H1 (cell line): ENCODE data around the gene ZNF350. TPM values are rescaled to one million over a fixed set of nuclear protein-coding genes. Genes with fewer than 3 reads are reported as not detected.

Experiments
- CTCF ChIA-PET: fragments of 300-600 bp; sonication (Branson Sonifier 250); formaldehyde crosslinking; loops from one replicate; lab custom pipeline; 2021; ENCODE audit not compliant: partially characterized antibody; lab: Charles Lee
- POLR2A ChIA-PET: fragments of 300-600 bp; sonication (Branson Sonifier 250); formaldehyde crosslinking; loops from one replicate; lab custom pipeline; 2021; ENCODE audit warnings: inconsistent platforms; ENCODE audit not compliant: partially characterized antibody; lab: Charles Lee
- DNase-seq, 2 experiments: peaks; one replicate each; pipeline versions ENCODE4 v3.0.0 to v3.0.0-alpha.2; 2010 to 2022; ENCODE audit warnings: low spot score in 2 of 2, low read depth in 1 of 2, mixed read lengths in 1 of 2
- FAIRE-seq: peaks from 2 replicates; lab custom pipeline; 2011; peaks lifted over from hg19 to GRCh38; lab: Jason Lieb, UNC
- H2AFZ ChIP-seq: 2 replicates; pipeline ENCODE4 v1.8.1; 2012; ENCODE audit warnings: low read length, inconsistent platforms
- H2AK5ac ChIP-seq: 2 replicates; pipeline ENCODE4 v1.6.1; 2013; ENCODE audit warnings: low read depth, low read length
- H2BK120ac ChIP-seq: replicated peaks from 2 replicates; pipeline ENCODE3; 2013; ENCODE audit warnings: low read depth, low read length, inconsistent platforms
- H2BK12ac ChIP-seq: 2 replicates; pipeline ENCODE4 v1.6.1; 2013; ENCODE audit warnings: low read depth, low read length
- H2BK15ac ChIP-seq: 2 replicates; pipeline ENCODE4 v1.6.1; 2013; ENCODE audit warnings: low read length
- H2BK20ac ChIP-seq: 2 replicates; pipeline ENCODE4 v1.6.1; 2013; ENCODE audit warnings: low read length
- H2BK5ac ChIP-seq: 2 replicates; pipeline ENCODE4 v1.6.1; 2013; ENCODE audit warnings: low read depth, low read length
- H3K14ac ChIP-seq: 2 replicates; pipeline ENCODE4 v1.6.1; 2013; ENCODE audit warnings: inconsistent platforms; ENCODE audit not compliant: insufficient read length
- H3K18ac ChIP-seq: 2 replicates; pipeline ENCODE4 v1.6.1; 2013; ENCODE audit warnings: low read length; ENCODE audit errors: extremely low read depth
- H3K23ac ChIP-seq: 2 replicates; pipeline ENCODE4 v1.6.1; 2013; ENCODE audit warnings: inconsistent platforms; ENCODE audit not compliant: insufficient read length
- H3K23me2 ChIP-seq: 2 replicates; pipeline ENCODE4 v1.6.1; 2013; ENCODE audit warnings: low read depth, low read length
- H3K27ac ChIP-seq: 2 replicates; pipeline ENCODE4 v1.6.1; 2011; ENCODE audit warnings: low read depth, low read length, inconsistent platforms
- H3K27me3 ChIP-seq, 4 experiments: replicated peaks in 1 of 4; 1 replicate in 1 of 4; 2 replicates in 3 of 4; pipeline versions ENCODE4 v1.6.1 to v1.8.1; 2011 to 2013; ENCODE audit warnings: low read length in 3 of 4, mild to moderate bottlenecking in 3 of 4, inconsistent platforms in 2 of 4, mixed read lengths in 2 of 4, moderate library complexity in 1 of 4; ENCODE audit not compliant: control insufficient read depth in 3 of 4, insufficient read depth in 3 of 4; ENCODE audit errors: extremely low read depth in 1 of 4
- H3K36me3 ChIP-seq, 4 experiments: 2 replicates each; pipeline versions ENCODE4 v1.6.1 to v1.8.1; 2011 to 2013; ENCODE audit warnings: mild to moderate bottlenecking in 4 of 4, low read length in 3 of 4, moderate library complexity in 2 of 4, control low read depth in 1 of 4, inconsistent platforms in 1 of 4; ENCODE audit not compliant: insufficient read depth in 4 of 4, control insufficient read depth in 2 of 4
- H3K4ac ChIP-seq: replicated peaks from 2 replicates; pipeline ENCODE3; 2013; ENCODE audit warnings: low read length, low read depth, mixed read lengths, inconsistent platforms; ENCODE audit not compliant: insufficient read length
- H3K4me1 ChIP-seq, 4 experiments: replicated peaks in 1 of 4; 1 replicate in 1 of 4; 2 replicates in 3 of 4; pipeline versions ENCODE4 v1.6.1 to v1.8.1; 2011 to 2013; ENCODE audit warnings: low read length in 3 of 4, inconsistent platforms in 2 of 4, mixed read lengths in 1 of 4; ENCODE audit not compliant: insufficient read depth in 4 of 4, control insufficient read depth in 3 of 4
- H3K4me2 ChIP-seq, 2 experiments: 2 replicates each; pipeline versions ENCODE4 v1.6.1 to v1.8.1; 2011 to 2013; ENCODE audit warnings: low read depth in 2 of 2, low read length in 2 of 2, control low read depth in 1 of 2, inconsistent platforms in 1 of 2, mild to moderate bottlenecking in 1 of 2; ENCODE audit not compliant: insufficient read depth in 1 of 2
- H3K4me3 ChIP-seq, 4 experiments: fragments of 200-600, 300-600 bp in 1 of 4; sonication (generic), shearing (Covaris generic), sonication (Bioruptor Twin) in 1 of 4; 2 replicates each; pipeline versions ENCODE4 v1.5.1 to v1.8.1; 2011 to 2016; ENCODE audit warnings: low read length in 4 of 4, low read depth in 3 of 4, control low read depth in 2 of 4, inconsistent platforms in 2 of 4, mild to moderate bottlenecking in 2 of 4, mixed read lengths in 1 of 4, moderate library complexity in 1 of 4; ENCODE audit not compliant: insufficient read depth in 2 of 4; ENCODE audit errors: extremely low read depth in 1 of 4
- H3K56ac ChIP-seq: replicated peaks from 2 replicates; pipeline ENCODE3; 2013; ENCODE audit warnings: low read depth, mild to moderate bottlenecking, mixed read lengths, low read length, inconsistent platforms; ENCODE audit not compliant: insufficient read length
- H3K79me1 ChIP-seq: 2 replicates; pipeline ENCODE4 v1.6.1; 2013; ENCODE audit warnings: low read depth, low read length, control low read depth
- H3K79me2 ChIP-seq, 2 experiments: 2 replicates each; pipeline versions ENCODE4 v1.6.1 to v1.8.1; 2012 to 2013; ENCODE audit warnings: low read length in 2 of 2, mild to moderate bottlenecking in 2 of 2, inconsistent platforms in 1 of 2; ENCODE audit not compliant: insufficient read depth in 2 of 2, control insufficient read depth in 1 of 2
- H3K9ac ChIP-seq, 4 experiments: replicated peaks in 1 of 4; 1 replicate in 1 of 4; 2 replicates in 3 of 4; pipeline versions ENCODE4 v1.6.1 to v1.8.1; 2011 to 2013; ENCODE audit warnings: low read depth in 3 of 4, low read length in 3 of 4, control low read depth in 2 of 4, mild to moderate bottlenecking in 2 of 4, moderate library complexity in 2 of 4, inconsistent platforms in 1 of 4; ENCODE audit errors: extremely low read depth in 1 of 4
- H3K9me3 ChIP-seq, 2 experiments: 2 replicates each; pipeline versions ENCODE4 v1.6.1 to v1.8.1; 2012 to 2013; ENCODE audit warnings: mild to moderate bottlenecking in 2 of 2, moderate library complexity in 2 of 2, control low read depth in 1 of 2, inconsistent platforms in 1 of 2, low read depth in 1 of 2, low read length in 1 of 2, mixed read lengths in 1 of 2; ENCODE audit not compliant: insufficient read depth in 2 of 2
- H4K20me1 ChIP-seq, 2 experiments: replicated peaks in 1 of 2; 2 replicates each; pipeline versions ENCODE3 to v1.8.1; 2011 to 2013; ENCODE audit warnings: inconsistent platforms in 2 of 2, low read length in 2 of 2, mild to moderate bottlenecking in 1 of 2; ENCODE audit not compliant: insufficient read depth in 2 of 2, control insufficient read depth in 1 of 2
- H4K5ac ChIP-seq: 2 replicates; pipeline ENCODE4 v1.6.1; 2013; ENCODE audit warnings: low read length, low read depth, mixed read lengths, inconsistent platforms; ENCODE audit not compliant: insufficient read length
- H4K8ac ChIP-seq: 2 replicates; pipeline ENCODE4 v1.8.0; 2013; ENCODE audit warnings: mild to moderate bottlenecking, moderate library complexity, low read length, inconsistent platforms; ENCODE audit not compliant: insufficient read depth; ENCODE audit errors: extremely low read depth
- H4K91ac ChIP-seq: replicated peaks from 2 replicates; pipeline ENCODE3; 2013; ENCODE audit warnings: low read length, mixed read lengths, inconsistent platforms; ENCODE audit not compliant: insufficient read length
- ATF2 ChIP-seq: IDR thresholded peaks from 2 replicates; pipeline ENCODE4 v1.6.1; 2012; ENCODE audit warnings: low read length, inconsistent platforms
- CEBPB ChIP-seq: IDR thresholded peaks from 2 replicates; pipeline ENCODE4 v1.6.1; 2012; ENCODE audit warnings: low read depth, low read length
- GABPA ChIP-seq: IDR thresholded peaks from 2 replicates; pipeline ENCODE4 v1.6.1; 2011; ENCODE audit warnings: mild to moderate bottlenecking, low read length, moderate library complexity, borderline replicate concordance; ENCODE audit not compliant: insufficient read depth
- HDAC2 ChIP-seq, 2 experiments: fragments of 300-600 bp in 1 of 2; sonication (generic) in 1 of 2; IDR thresholded peaks; 2 replicates each; pipeline ENCODE4 v1.6.1; 2011 to 2012; ENCODE audit warnings: low read depth in 2 of 2, low read length in 2 of 2, mild to moderate bottlenecking in 2 of 2, moderate library complexity in 2 of 2, borderline replicate concordance in 1 of 2, inconsistent platforms in 1 of 2
- HDAC6 ChIP-seq: IDR thresholded peaks from one replicate; pipeline ENCODE4 v1.7.1; 2012; ENCODE audit warnings: low read depth, mild to moderate bottlenecking, inconsistent platforms, low read length, moderate library complexity
- MAFK ChIP-seq: IDR thresholded peaks from 2 replicates; pipeline ENCODE4 v1.6.1; 2012; ENCODE audit warnings: low read depth, mild to moderate bottlenecking, improper control_type of control experiment, low read length
- MAX ChIP-seq: IDR thresholded peaks from 2 replicates; pipeline ENCODE4 v1.6.1; 2012; ENCODE audit warnings: inconsistent platforms
- SIN3A ChIP-seq, 2 experiments: IDR thresholded peaks in 1 of 2; conservative IDR thresholded peaks in 1 of 2; 2 replicates each; pipeline ENCODE4 v1.6.1; 2011 to 2012; ENCODE audit warnings: low read length in 2 of 2, improper control_type of control experiment in 1 of 2, low read depth in 1 of 2, mild to moderate bottlenecking in 1 of 2
- SP1 ChIP-seq: IDR thresholded peaks from 2 replicates; pipeline ENCODE4 v1.6.1; 2011; ENCODE audit warnings: low read depth, low read length
- SP4 ChIP-seq: IDR thresholded peaks from 2 replicates; pipeline ENCODE4 v1.6.1; 2012; ENCODE audit warnings: low read length, inconsistent platforms
- TAF1 ChIP-seq: IDR thresholded peaks from 2 replicates; pipeline ENCODE4 v1.6.1; 2011; ENCODE audit warnings: mild to moderate bottlenecking, low read depth, low read length
- TBP ChIP-seq: IDR thresholded peaks from 2 replicates; pipeline ENCODE4 v1.6.1; 2011; ENCODE audit warnings: low read depth, low read length, improper control_type of control experiment
- TEAD4 ChIP-seq: IDR thresholded peaks from 2 replicates; pipeline ENCODE4 v1.6.1; 2012; ENCODE audit warnings: low read depth, low read length, inconsistent platforms, mixed read lengths
- WGBS, 2 experiments: shearing (Covaris generic) in 1 of 2; methylation state at CpG; one replicate each; pipeline versions ENCODE4 v1.1.6 to v1.1.7; 2013 to 2015; ENCODE audit warnings: low lambda C conversion rate in 2 of 2, mixed read lengths in 2 of 2, inconsistent platforms in 1 of 2, low coverage in 1 of 2, missing lambda C conversion rate in 1 of 2; ENCODE audit not compliant: insufficient replicate concordance in 2 of 2, insufficient coverage in 1 of 2, insufficient read length in 1 of 2; ENCODE audit errors: extremely low coverage in 1 of 2, missing lambda C conversion rate in 1 of 2; 5-methylcytosine and 5-hydroxymethylcytosine counted together
- polyA plus RNA-seq, 7 experiments: library from polyadenylated mRNA; depleted of rRNA in 3 of 7; stranded (reverse) in 5 of 7; unstranded in 2 of 7; fragments of >200 nt in 5 of 7; fragments of 200-250 nt in 2 of 7; gene quantifications; 1 replicate in 5 of 7; 2 replicates in 1 of 7; 4 replicates in 1 of 7; pipeline versions ENCODE4 v1.2.1 to v1.2.3, GENCODE V29; 2011 to 2013; ENCODE audit warnings: missing spikeins in 2 of 7, mixed read lengths in 2 of 7
- total RNA-seq: library from RNA; stranded (reverse); fragmentation: NEBNext Ultra II Directional; extraction: Animal tissue kit (Norgen Biotek cat#: 25700); gene quantifications from 2 replicates; pipeline ENCODE4 v1.2.1, GENCODE V29; 2021

ZNF350 gene
- total and polyA plus RNA-seq, 2 of the 8 experiments (the other 6 are each of a cell fraction or from before 2014, with no cell fraction given): 1.7 to 5.3 TPM

GRCh38 chr19:51916167-51916566 lies 70.5 kb downstream of the ZNF350 start:
- Histone ChIP-seq H2BK5ac (no peak overlapping the region), H3K23me2 (no peaks in the 10 kb centered on the region), H3K4ac (no peak overlapping the region), H3K14ac (no peak overlapping the region), H4K5ac (no peak overlapping the region), H2BK15ac (no peak overlapping the region), H3K4me2 (no peak overlapping the region), H3K9ac (no peak overlapping the region), H3K79me2 (no peaks in the 10 kb centered on the region), H3K9me3 (peaks cover 92 to 94% of the 10 kb centered on the region in 2 experiments), H4K20me1 (no peaks in the 10 kb centered on the region), H2BK12ac (no peak overlapping the region), H3K18ac (no peak overlapping the region), H2BK120ac (no peak overlapping the region), H2AK5ac (no peak overlapping the region), H3K79me1 (no peaks in the 10 kb centered on the region), H3K36me3 (peaks cover 0 to 25% (median 5%) of the 10 kb centered on the region in 4 experiments; a peak in 3 of 8 replicates), H3K23ac (no peak overlapping the region), H3K27me3 (no peaks in the 10 kb centered on the region), H2AFZ (no peak overlapping the region), H4K91ac (no peak overlapping the region), H4K8ac (no peak overlapping the region), H3K4me3 (no peak overlapping the region), H3K27ac (no peak overlapping the region), H2BK20ac (no peak overlapping the region), H3K4me1 (no peaks in the 10 kb centered on the region), H3K56ac (no peak overlapping the region)
- DNase-seq (no peak), FAIRE-seq (no peak)
- CTCF ChIA-PET: interaction anchor here (1.0 kb wide), 1 partner anchor 25 kb away, joined by 3 read pairs; no protein-coding TSS in a partner anchor
- TF ChIP-seq MAX (no peak), GABPA (no peak), TEAD4 (no peak), ATF2 (no peak), HDAC6 (no peak), SIN3A (conservative IDR thresholded peaks at IDR 0.05 in 1 of 2, IDR thresholded peaks at IDR 0.05 in 1 of 2; ENCODE audit: low read depth in 1 of 2, low read length in 2 of 2) (no peak), HDAC2 (IDR thresholded peaks at IDR 0.05; ENCODE audit: borderline replicate concordance in 1 of 2, low read depth in 2 of 2, low read length in 2 of 2) (no peak), MAFK (no peak), TAF1 (no peak), CEBPB (no peak), TBP (no peak), SP1 (no peak), SP4 (no peak)
- WGBS, 2 experiments: 95% methylated on average over 1 of the region's 1 CpG; no CpG with 5 or more reads in 1 of the 2 experiments
- POLR2A ChIA-PET: interaction anchor here (1.7 kb wide), 1 partner anchor 10 kb away, joined by 6 read pairs; no protein-coding TSS in a partner anchor
